SK-N-MC (cell line): ENCODE data around the gene OR2T4.

Source experiments
- EZH2 ChIP-seq: fragments of 200-600 bp; sonication (generic); IDR thresholded peaks from one replicate; pipeline ENCODE4 v1.6.1; 2017; ENCODE audit warnings: antibody characterized with exemption
- POLR2AphosphoS5 ChIP-seq: IDR thresholded peaks from 2 replicates; pipeline ENCODE4 v1.6.1; 2012; ENCODE audit warnings: mild to moderate bottlenecking, low read depth, low read length, borderline replicate concordance

DNA sequence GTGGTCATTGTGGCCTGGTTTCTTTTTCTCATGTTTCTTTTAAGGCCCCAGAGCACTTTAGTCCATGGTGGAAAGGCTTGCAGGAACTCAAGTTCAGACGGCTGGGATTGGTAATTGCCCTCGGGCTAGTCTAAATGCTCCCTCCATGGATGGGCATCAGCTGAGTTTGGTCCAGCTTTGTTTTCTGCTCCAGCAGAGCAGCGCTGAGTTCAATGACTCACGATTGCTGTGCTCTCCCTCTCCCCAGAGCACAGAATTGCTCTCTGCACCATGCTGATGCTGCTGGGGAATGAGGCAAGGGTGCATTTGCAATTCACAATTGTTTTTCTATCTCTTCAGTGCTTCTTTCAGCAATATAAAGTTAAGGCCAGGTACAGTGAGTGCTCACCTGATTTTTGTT lies 12.3 kb downstream of the OR2T4 start:
- TF ChIP-seq EZH2 (no peak), POLR2AphosphoS5 (no peak)
